Activated T-cell treated with anti-CD3 and anti-CD28 coated beads, Interleukin-2, amount 50 U/mL, for 72 hours (primary cell): ENCODE results near the gene S1PR5. TPM values are rescaled to one million over a fixed set of nuclear protein-coding genes. Genes with fewer than 3 reads are reported as not detected.

ENCODE experiments used
- ATAC-seq, 2 donors: fragments of 150-1000 bp; cut with Tn5 transposase; replicated peaks in 1 of 2; 2 replicates each; pipeline ENCODE4 v1.10.0; 2021; ENCODE audit warnings: moderate library complexity in 2 of 2, mild to moderate bottlenecking in 1 of 2
- DNase-seq, 2 donors: peaks; one replicate each; pipeline ENCODE4 v3.0.0; 2021 to 2022; ENCODE audit warnings: mixed read lengths in 1 of 2
- H3K27ac Mint-ChIP-seq: one replicate; pipeline ENCODE4 v1.8.0; 2022; ENCODE audit warnings: mild to moderate bottlenecking, moderate library complexity, mixed read lengths
- H3K27me3 Mint-ChIP-seq: one replicate; pipeline ENCODE4 v1.8.0; 2022; ENCODE audit warnings: low read depth, mixed read lengths
- H3K36me3 Mint-ChIP-seq, 2 donors: one replicate each; pipeline ENCODE4 v1.8.0; 2022; ENCODE audit warnings: mixed read lengths in 2 of 2, mild to moderate bottlenecking in 1 of 2; ENCODE audit not compliant: insufficient read depth in 2 of 2
- H3K4me1 Mint-ChIP-seq: one replicate; pipeline ENCODE4 v1.8.0; 2022; ENCODE audit warnings: low read depth, mixed read lengths
- H3K4me3 Mint-ChIP-seq, 2 donors: one replicate each; pipeline ENCODE4 v1.8.0; 2022; ENCODE audit warnings: mild to moderate bottlenecking in 2 of 2, mixed read lengths in 2 of 2, moderate library complexity in 2 of 2
- H3K9me3 Mint-ChIP-seq, 2 donors: one replicate each; pipeline ENCODE4 v1.8.0; 2022; ENCODE audit warnings: mixed read lengths in 2 of 2
- total RNA-seq, 2 donors: library from RNA; stranded (reverse); gene quantifications; one replicate each; pipeline ENCODE4 v1.2.3, GENCODE V29; 2022

S1PR5 gene
- total RNA-seq, 2 donors from 2014 or later, result 0.19 to 1.8 TPM

DNA sequence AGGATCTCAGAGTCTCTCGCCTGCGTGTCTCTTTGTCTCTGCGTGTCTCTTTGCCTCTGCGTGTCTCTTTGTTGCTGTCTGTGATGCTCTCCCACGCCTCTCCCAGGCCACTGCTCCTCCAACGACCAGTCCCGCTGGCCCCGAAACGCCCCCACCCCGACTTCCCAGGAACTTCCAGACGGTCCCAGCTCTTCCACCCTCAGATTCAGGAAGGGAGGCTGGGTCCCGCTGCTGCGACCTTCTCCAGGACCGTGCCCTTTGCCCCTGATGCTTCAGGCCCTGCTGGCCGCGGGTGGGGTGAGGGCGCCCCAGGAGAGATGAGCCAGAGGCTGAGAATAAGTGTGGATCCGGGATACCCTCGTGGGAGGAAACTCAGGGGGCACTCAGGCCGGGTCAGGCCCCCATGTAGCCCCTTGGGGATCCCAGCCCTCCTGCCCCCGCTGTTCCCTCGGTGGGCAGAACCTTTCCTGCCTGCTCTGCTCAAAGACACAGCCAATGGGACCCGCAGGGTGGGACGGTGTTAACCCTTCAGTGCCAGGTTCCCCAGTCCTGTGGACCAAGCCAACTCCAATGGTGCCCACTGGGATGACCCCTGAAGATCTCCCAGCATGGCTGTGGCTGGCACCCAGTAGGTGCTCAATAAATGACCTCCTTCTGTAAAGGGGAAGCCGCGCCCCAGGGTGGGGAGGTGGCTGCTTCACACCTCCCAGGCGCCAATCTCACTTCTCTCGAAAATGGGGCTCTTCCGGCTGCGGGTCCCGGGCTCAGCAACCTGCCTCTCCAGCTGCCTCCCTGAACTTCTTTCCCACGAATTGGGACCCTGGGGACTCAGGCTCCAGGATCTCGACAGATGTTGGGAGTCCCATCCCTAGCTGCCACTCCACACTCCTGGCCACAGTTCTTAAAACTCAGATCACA is 1.5 kb upstream of the S1PR5 start:
- no peak overlapping the region for H3K27ac Mint-ChIP-seq
- H3K9me3 Mint-ChIP-seq, result no peaks in the 10 kb centered on the region
- H3K27me3 Mint-ChIP-seq, result peaks cover 47% of the 10 kb centered on the region
- H3K4me1 Mint-ChIP-seq, result peaks cover 26% of the 10 kb centered on the region
- no peaks in the 10 kb centered on the region for H3K36me3 Mint-ChIP-seq
- ATAC-seq, result no peak
- H3K4me3 Mint-ChIP-seq, result peak overlapping the region; percentile 76 to 82
- no peak for DNase-seq

- Mint-ChIP-seq H3K4me1 (peaks cover 31% of the 10 kb centered on the region), H3K36me3 (no peaks in the 10 kb centered on the region), H3K27me3 (peaks cover 55% of the 10 kb centered on the region), H3K4me3 (peak overlapping the region; percentile 76 to 82), H3K27ac (peak overlapping the region; percentile 38), H3K9me3 (no peaks in the 10 kb centered on the region)
- DNase-seq (no peak), ATAC-seq (peak; percentile 31 to 36)
These were observed 655 bp upstream of the S1PR5 start for GRCh38 chr19:10517760-10518443.

DNA sequence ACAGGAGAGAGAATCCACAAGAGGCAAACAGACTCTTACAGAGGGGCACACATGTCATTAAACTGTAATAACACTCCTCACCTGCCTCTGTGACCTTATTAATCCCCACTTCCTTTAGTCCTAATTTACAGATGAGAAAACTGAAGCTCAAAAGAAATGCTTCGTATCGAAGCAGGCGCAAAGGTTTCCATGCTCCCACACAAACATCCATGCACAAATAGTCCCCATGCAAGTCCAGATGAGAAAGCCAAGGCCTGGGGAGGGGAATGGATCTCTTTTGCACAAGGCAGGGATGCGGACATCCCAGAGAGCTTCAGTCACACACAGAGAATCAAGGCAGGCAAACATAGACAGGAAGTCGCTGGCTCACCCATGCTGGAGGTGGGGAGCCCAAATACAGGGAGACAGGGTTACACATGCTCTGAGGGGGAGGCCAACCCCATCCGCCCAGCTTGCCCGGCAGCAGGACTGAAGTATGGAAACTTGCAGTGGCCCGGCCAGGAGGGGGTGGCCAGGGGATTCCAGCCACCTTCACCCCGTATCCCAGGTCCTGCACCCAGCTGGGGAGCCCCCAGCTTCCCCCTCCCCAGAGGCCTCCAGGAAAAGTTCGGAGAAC is 468 bp downstream of the S1PR5 start:
- H3K27ac Mint-ChIP-seq, result no peak overlapping the region
- ATAC-seq (no peak), DNase-seq (no peak)
- peaks cover 31% of the 10 kb centered on the region for H3K4me1 Mint-ChIP-seq
- H3K27me3 Mint-ChIP-seq, result peaks cover 60% of the 10 kb centered on the region
- H3K9me3 Mint-ChIP-seq, result no peaks in the 10 kb centered on the region
- peak overlapping the region; percentile 61 to 68 for H3K4me3 Mint-ChIP-seq
- no peaks in the 10 kb centered on the region for H3K36me3 Mint-ChIP-seq

DNA sequence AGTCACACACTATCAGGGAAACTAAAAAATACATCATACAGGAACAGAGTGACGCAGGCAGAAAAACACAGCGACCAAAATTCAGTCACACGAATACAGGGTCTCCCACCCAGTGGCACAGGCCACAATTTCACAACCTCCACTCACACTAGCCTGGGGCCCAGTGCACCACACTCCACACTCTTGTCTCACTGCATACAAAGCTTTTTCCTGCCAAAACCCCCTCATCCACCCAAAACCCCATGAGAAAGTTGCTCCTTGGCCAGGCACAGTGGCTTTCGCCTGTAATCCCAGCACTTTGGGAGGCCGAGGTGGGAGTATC is 1.2 kb downstream of the S1PR5 start:
- Mint-ChIP-seq H3K36me3 (no peaks in the 10 kb centered on the region), H3K9me3 (no peaks in the 10 kb centered on the region), H3K27ac (no peak overlapping the region), H3K27me3 (peaks cover 60% of the 10 kb centered on the region), H3K4me3 (peak overlapping the region; percentile 2), H3K4me1 (peaks cover 31% of the 10 kb centered on the region)
- DNase-seq (no peak), ATAC-seq (peak in 1 of 2 donors; percentile 25)

- ATAC-seq (peak; percentile 61 to 72), DNase-seq (peak; percentile 47 to 55)
- peak overlapping the region; percentile 33 to 74 for H3K4me3 Mint-ChIP-seq
- no peaks in the 10 kb centered on the region for H3K36me3 Mint-ChIP-seq
- no peak overlapping the region for H3K27ac Mint-ChIP-seq
- peaks cover 53% of the 10 kb centered on the region for H3K27me3 Mint-ChIP-seq
- no peaks in the 10 kb centered on the region for H3K9me3 Mint-ChIP-seq
- H3K4me1 Mint-ChIP-seq, result peaks cover 35% of the 10 kb centered on the region
These were observed 2.8 kb downstream of the S1PR5 start for GRCh38 chr19:10514211-10515145.

- Mint-ChIP-seq H3K9me3 (no peaks in the 10 kb centered on the region), H3K27ac (no peak overlapping the region), H3K4me1 (peaks cover 39% of the 10 kb centered on the region), H3K27me3 (peaks cover 40% of the 10 kb centered on the region), H3K4me3 (peak overlapping the region in 1 of 2 donors; percentile 7), H3K36me3 (no peaks in the 10 kb centered on the region)
- ATAC-seq (no peak), DNase-seq (no peak)
These were observed 4.0 kb downstream of the S1PR5 start for GRCh38 chr19:10513223-10513622.

DNA sequence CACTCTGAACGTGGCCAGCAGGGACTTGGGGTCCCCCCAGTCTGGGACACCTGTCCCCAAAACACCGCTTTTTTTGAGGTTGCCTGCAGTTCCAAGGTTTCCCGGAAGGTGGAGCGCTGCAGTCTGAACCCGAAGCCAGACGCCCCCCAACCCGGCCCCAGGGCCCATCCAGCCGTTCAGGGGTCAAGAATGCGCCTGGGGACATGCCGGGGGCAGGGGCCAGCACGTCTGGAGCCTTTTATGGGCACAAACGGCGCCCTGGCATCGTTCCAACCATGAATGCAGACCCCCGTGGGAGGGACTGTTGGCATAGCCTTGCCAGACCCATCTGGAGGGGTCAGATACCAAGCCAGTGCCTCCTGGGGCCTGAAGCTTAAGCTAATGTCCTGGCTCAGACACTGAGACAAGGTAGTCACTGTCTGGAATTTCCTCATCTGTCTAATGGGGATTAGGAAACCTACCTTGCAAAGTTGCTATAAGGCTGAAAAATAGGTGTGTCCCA is 6.9 kb downstream of the S1PR5 start:
- no peak overlapping the region for H3K27ac Mint-ChIP-seq

DNA sequence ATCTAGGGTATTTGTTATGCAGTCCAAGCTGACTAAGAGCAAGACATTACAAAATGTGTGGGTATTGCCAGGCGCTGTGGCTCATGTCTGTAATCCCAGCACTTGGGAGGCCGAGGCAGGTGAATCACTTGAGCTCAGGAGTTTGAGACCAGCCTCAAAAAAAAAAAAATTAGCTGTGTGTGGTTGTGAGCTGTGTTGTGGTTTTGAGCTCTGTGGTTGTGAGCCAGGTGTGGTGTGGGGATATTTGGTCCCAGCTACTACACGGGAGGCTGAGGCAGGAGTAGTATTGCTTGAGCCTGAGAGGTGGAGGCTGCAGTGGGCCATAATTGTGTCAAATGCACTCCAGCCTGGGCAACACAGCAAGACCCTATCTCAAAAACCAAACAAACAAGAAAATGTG is 8.5 kb downstream of the S1PR5 start:
- H3K4me1 Mint-ChIP-seq, result peaks cover 34% of the 10 kb centered on the region
- no peaks in the 10 kb centered on the region for H3K36me3 Mint-ChIP-seq
- DNase-seq, result peak; percentile 43 to 78
- no peaks in the 10 kb centered on the region for H3K9me3 Mint-ChIP-seq
- H3K4me3 Mint-ChIP-seq, result peak overlapping the region; percentile 55 to 58
- peak; percentile 82 to 90 for ATAC-seq
- peaks cover 13% of the 10 kb centered on the region for H3K27me3 Mint-ChIP-seq
- H3K27ac Mint-ChIP-seq, result peak overlapping the region; percentile 94

More for the DNA sequence above, 6.9 kb downstream of the S1PR5 start:
- peaks cover 35% of the 10 kb centered on the region for H3K4me1 Mint-ChIP-seq
- ATAC-seq, result no peak
- no peaks in the 10 kb centered on the region for H3K36me3 Mint-ChIP-seq
- H3K4me3 Mint-ChIP-seq, result peak overlapping the region in 1 of 2 donors; percentile 27
- H3K27me3 Mint-ChIP-seq, result peaks cover 18% of the 10 kb centered on the region
- H3K9me3 Mint-ChIP-seq, result no peaks in the 10 kb centered on the region
- peak; percentile 67 to 73 for DNase-seq

DNA sequence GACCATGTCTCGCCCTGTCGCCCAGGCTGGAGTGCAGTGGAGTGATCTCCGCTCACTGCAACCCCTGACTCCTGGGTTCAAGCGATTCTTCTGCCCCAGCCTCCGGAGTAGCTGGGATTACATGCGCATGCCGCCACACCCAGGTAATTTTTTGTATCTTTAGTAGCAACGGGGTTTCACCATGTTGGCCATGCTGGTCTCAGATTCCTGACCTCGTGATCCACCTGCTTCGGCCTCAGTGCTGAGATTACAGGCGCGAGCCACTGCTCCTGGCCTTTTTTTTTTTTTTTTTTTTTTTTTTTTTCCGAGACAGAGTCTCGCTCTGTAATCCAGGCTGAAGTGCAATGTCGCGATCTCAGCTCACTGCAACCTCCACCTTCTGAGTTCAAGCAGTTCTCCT is 9.2 kb downstream of the S1PR5 start:
- H3K36me3 Mint-ChIP-seq, result peaks cover 0 to 3% of the 10 kb centered on the region in 2 donors
- no peak for ATAC-seq
- H3K4me1 Mint-ChIP-seq, result peaks cover 34% of the 10 kb centered on the region
- H3K27me3 Mint-ChIP-seq, result peaks cover 7% of the 10 kb centered on the region
- no peak for DNase-seq
- H3K9me3 Mint-ChIP-seq, result no peaks in the 10 kb centered on the region
- H3K4me3 Mint-ChIP-seq, result peak overlapping the region in 1 of 2 donors; percentile 58
- H3K27ac Mint-ChIP-seq, result no peak overlapping the region

GRCh38 chr19:10505583-10506229 is 11.5 kb downstream of the S1PR5 start:
- DNase-seq (peak; percentile 85 to 88), ATAC-seq (peak; percentile 13 to 14)
- H3K9me3 Mint-ChIP-seq, result no peaks in the 10 kb centered on the region
- H3K27ac Mint-ChIP-seq, result peak overlapping the region; percentile 17
- peak overlapping the region; percentile 1 to 21 for H3K4me3 Mint-ChIP-seq
- peaks cover 0 to 4% of the 10 kb centered on the region in 2 donors for H3K36me3 Mint-ChIP-seq
- no peaks in the 10 kb centered on the region for H3K27me3 Mint-ChIP-seq
- H3K4me1 Mint-ChIP-seq, result peaks cover 44% of the 10 kb centered on the region

- H3K27ac Mint-ChIP-seq, result peak within 1 kb of the TSS; percentile 98
These were observed 14.1 kb downstream of the S1PR5 start, which contains the start of gene KEAP1 for GRCh38 chr19:10503002-10503789. TSS of gene KEAP1 (minus strand) at chr19:10503356. CDS start at chr19:10500033, 3,323 bp downstream.

More at GRCh38 chr19:10503002-10503789, 14.1 kb downstream of the S1PR5 start, which contains the start of gene KEAP1:
- ATAC-seq, result peak in 1 of 2 donors; percentile 39
- Mint-ChIP-seq H3K4me1 (peaks cover 43% of the 10 kb centered on the region), H3K36me3 (peaks cover 9 to 10% of the 10 kb centered on the region in 2 donors), H3K4me3 (peak within 1 kb of the TSS; percentile 96 to 97), H3K9me3 (no peaks in the 10 kb centered on the region), H3K27me3 (no peaks in the 10 kb centered on the region)
- peak; percentile 41 to 60 for DNase-seq
